Occipital lobe (tissue), 2 donors: ENCODE measurements around the gene NCKAP5. TPM values are rescaled to one million over a fixed set of nuclear protein-coding genes. Genes with fewer than 3 reads are reported as not detected.

Experiments used
- DNase-seq: peaks from one replicate; lab custom pipeline; 2025; lab: John Stamatoyannopoulos, UW
- total RNA-seq: library from RNA; depleted of rRNA; stranded (reverse); fragments of >200 nt; gene quantifications from one replicate; pipeline ENCODE4 v1.2.3, GENCODE V29; 2014

Gene NCKAP5
- total RNA-seq, 1 donor from 2014 or later = 14.0 TPM

GRCh38 chr2:133574186-133574585 lies 5.9 kb upstream of the NCKAP5 start:
- no peak for DNase-seq

- DNase-seq = no peak
These were observed 5.4 kb upstream of the NCKAP5 start for GRCh38 chr2:133573491-133574162.

GRCh38 chr2:133571249-133571648 lies 3.0 kb upstream of the NCKAP5 start:
- DNase-seq = no peak

- no peak for DNase-seq
These were observed 2.3 kb upstream of the NCKAP5 start for GRCh38 chr2:133570542-133570941.

- DNase-seq = no peak
These were observed 1.1 kb upstream of the NCKAP5 start for GRCh38 chr2:133569286-133569830.

GRCh38 chr2:133568598-133568997 lies 335 bp upstream of the NCKAP5 start:
- DNase-seq = no peak

- no peak for DNase-seq
These were observed 5.7 kb downstream of the NCKAP5 start for GRCh38 chr2:133562558-133562957.

GRCh38 chr2:133561045-133561852 lies 7.0 kb downstream of the NCKAP5 start:
- no peak for DNase-seq

- no peak for DNase-seq
These were observed 10.6 kb downstream of the NCKAP5 start for GRCh38 chr2:133557614-133558013.

GRCh38 chr2:133553838-133554408 lies 14.3 kb downstream of the NCKAP5 start:
- DNase-seq = no peak

GRCh38 chr2:133553251-133553650 lies 15.0 kb downstream of the NCKAP5 start:
- no peak for DNase-seq

- DNase-seq = no peak
These were observed 15.4 kb downstream of the NCKAP5 start for GRCh38 chr2:133552821-133553220.

GRCh38 chr2:133541797-133542196 lies 26.5 kb downstream of the NCKAP5 start:
- no peak for DNase-seq

GRCh38 chr2:133541376-133541775 lies 26.9 kb downstream of the NCKAP5 start:
- DNase-seq = no peak

GRCh38 chr2:133532919-133533318 lies 35.3 kb downstream of the NCKAP5 start:
- DNase-seq = no peak

- no peak for DNase-seq
These were observed 36.9 kb downstream of the NCKAP5 start for GRCh38 chr2:133531382-133531781.

GRCh38 chr2:133530645-133531044 lies 37.6 kb downstream of the NCKAP5 start:
- DNase-seq = no peak

GRCh38 chr2:133526530-133527300 lies 41.5 kb downstream of the NCKAP5 start:
- DNase-seq = no peak

- DNase-seq = no peak
These were observed 42.4 kb downstream of the NCKAP5 start for GRCh38 chr2:133525613-133526529.

- no peak for DNase-seq
These were observed 43.2 kb downstream of the NCKAP5 start for GRCh38 chr2:133525090-133525489.
